Activated B cell treated with CpG ODN at 0.5 μM for 24 hours (primary cell): Measurements from ENCODE around the gene PBX3. TPM values are rescaled to one million over a fixed set of nuclear protein-coding genes. Genes with fewer than 3 reads are reported as not detected.

Experiments
- ATAC-seq: fragments of 200-7000 bp; cut with Tn5 transposase; one replicate; pipeline ENCODE4 v1.10.0; 2021; ENCODE audit warnings: low read depth, mild to moderate bottlenecking, moderate library complexity
- CTCF ChIA-PET: fragments of 350-600 bp; sonication (Branson Sonifier 250); formaldehyde crosslinking; loops from one replicate; lab custom pipeline; 2021; ENCODE audit warnings: antibody characterized with exemption; lab: Charles Lee
- POLR2A ChIA-PET: fragments of 350-600 bp; sonication (Branson Sonifier 250); formaldehyde crosslinking; loops from one replicate; lab custom pipeline; 2021; ENCODE audit warnings: antibody characterized with exemption; lab: Charles Lee
- DNase-seq: peaks from one replicate; pipeline ENCODE4 v3.0.0; 2022
- H3K27ac Mint-ChIP-seq: one replicate; pipeline ENCODE4 v1.8.0; 2020; ENCODE audit warnings: mixed read lengths
- H3K27me3 Mint-ChIP-seq: one replicate; pipeline ENCODE4 v1.8.0; 2021; ENCODE audit warnings: mixed read lengths
- H3K36me3 Mint-ChIP-seq: one replicate; pipeline ENCODE4 v1.8.0; 2021; ENCODE audit warnings: low read depth, mixed read lengths
- H3K4me1 Mint-ChIP-seq: one replicate; pipeline ENCODE4 v1.8.0; 2021; ENCODE audit warnings: mixed read lengths
- H3K4me3 Mint-ChIP-seq: one replicate; pipeline ENCODE4 v1.8.0; 2020; ENCODE audit warnings: mild to moderate bottlenecking, mixed read lengths
- H3K9me3 Mint-ChIP-seq: one replicate; pipeline ENCODE4 v1.8.0; 2020; ENCODE audit warnings: mixed read lengths
- intact Hi-C: fragments of 100-400 bp; cut with micrococcal nuclease; formaldehyde crosslinking; loops from one replicate; pipeline ENCODE4 v1.15.1; 2024
- total RNA-seq: library from RNA; stranded (reverse); gene quantifications from 2 replicates; pipeline ENCODE4 v1.2.3, GENCODE V29; 2022
- TF ChIP-seq, protein P1 (sequence below): fragments of 200-600 bp; IDR thresholded peaks from one replicate; pipeline ENCODE4 v1.8.0; 2022; ENCODE audit warnings: antibody characterized with exemption, mild to moderate bottlenecking

Gene PBX3
- total RNA-seq, 1 donor from 2014 or later, result 37.2 TPM

DNA sequence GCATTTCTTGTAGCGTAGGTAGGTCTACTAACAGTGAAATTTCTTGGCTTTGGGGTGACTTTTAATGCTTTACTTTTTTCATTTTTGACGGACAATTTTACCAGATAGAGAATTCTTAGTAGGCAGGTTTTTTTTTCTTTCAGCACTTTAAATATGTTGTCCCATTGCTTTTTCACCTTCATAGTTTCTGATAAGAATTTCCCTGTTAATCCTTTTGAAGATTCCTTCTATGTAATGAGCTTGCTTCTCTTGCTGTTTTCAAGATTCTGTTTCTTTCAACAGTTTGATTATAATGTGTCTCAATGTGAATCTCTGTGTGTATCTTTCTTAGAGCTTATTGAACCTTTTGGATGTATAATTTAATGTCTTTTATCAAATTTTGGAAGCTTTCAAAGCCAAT lies 35.5 kb downstream of the PBX3 start:
- peaks cover 20% of the 10 kb centered on the region for H3K36me3 Mint-ChIP-seq
- TF ChIP-seq, protein P1, sequence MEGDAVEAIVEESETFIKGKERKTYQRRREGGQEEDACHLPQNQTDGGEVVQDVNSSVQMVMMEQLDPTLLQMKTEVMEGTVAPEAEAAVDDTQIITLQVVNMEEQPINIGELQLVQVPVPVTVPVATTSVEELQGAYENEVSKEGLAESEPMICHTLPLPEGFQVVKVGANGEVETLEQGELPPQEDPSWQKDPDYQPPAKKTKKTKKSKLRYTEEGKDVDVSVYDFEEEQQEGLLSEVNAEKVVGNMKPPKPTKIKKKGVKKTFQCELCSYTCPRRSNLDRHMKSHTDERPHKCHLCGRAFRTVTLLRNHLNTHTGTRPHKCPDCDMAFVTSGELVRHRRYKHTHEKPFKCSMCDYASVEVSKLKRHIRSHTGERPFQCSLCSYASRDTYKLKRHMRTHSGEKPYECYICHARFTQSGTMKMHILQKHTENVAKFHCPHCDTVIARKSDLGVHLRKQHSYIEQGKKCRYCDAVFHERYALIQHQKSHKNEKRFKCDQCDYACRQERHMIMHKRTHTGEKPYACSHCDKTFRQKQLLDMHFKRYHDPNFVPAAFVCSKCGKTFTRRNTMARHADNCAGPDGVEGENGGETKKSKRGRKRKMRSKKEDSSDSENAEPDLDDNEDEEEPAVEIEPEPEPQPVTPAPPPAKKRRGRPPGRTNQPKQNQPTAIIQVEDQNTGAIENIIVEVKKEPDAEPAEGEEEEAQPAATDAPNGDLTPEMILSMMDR, result no peak
- H3K9me3 Mint-ChIP-seq, result peaks cover 5% of the 10 kb centered on the region
- POLR2A ChIA-PET, result no interaction called here
- DNase-seq, result no peak
- no peak overlapping the region for H3K27ac Mint-ChIP-seq
- no peak overlapping the region for H3K4me3 Mint-ChIP-seq
- intact Hi-C loops, result no loop called here
- no peaks in the 10 kb centered on the region for H3K27me3 Mint-ChIP-seq
- H3K4me1 Mint-ChIP-seq, result peaks cover 14% of the 10 kb centered on the region
- ATAC-seq, result no peak
- CTCF ChIA-PET, result no interaction called here

DNA sequence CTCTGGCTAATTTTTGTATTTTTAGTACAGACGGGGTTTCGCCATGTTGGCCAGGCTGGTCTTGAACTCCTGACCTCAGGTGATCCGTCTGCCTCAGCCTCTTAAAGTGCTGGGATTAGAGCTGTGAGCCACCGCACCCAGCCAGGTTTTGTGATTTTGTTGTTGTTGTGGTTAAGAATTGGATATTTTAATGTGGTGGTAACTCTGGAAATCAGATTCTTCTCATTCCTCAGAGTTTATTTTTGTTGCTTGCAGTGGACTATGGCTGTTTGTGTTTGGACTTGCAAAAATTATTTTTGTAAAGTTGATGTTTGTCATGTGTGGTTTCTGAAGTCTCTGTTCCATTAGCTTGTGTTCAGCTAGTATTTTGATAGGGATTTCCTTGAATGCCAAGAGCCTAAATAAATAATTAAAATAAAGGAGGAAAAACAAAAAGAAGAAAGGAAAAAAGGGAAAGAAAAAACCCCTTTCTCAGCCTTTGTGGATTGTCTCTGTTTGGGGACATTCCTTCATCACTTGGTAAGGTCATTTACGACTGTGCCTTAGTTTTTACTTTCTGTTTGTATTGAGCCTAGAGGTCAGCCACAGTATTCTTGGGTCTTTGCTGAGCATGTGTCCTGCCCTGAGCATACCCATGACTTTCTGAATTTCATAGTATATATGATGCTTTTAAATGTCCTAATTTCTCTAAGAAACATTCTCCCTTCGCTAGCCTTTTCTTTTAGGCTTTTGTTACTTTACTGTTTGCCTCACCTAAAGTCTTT lies 37.3 kb downstream of the PBX3 start:
- no peak overlapping the region for H3K4me3 Mint-ChIP-seq
- CTCF ChIA-PET, result no interaction called here
- POLR2A ChIA-PET, result no interaction called here

DNA sequence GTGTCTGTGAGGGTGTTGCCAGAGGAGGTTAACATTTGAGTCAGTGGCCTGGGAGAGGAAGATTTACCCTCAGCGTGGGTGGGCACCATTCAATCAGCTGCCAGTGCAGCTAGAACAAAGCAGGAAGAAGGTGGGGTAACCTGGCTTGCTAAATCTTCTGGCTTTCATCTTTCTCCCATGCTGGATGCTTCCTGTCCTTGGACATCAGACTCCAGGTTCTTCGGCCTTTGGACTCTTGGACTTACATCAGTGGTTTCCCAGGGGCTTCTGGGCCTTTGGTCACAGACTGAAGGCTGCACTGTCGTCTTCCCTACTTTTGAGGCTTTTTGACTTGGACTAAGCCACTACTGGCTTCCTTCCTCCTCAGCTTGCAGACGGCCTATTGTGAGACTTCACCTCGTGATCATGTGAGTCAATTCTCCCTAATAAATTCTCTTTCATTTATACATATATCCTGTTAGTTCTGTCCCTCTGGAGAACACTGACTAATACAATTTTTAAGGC lies 38.1 kb downstream of the PBX3 start:
- DNase-seq (no peak), ATAC-seq (no peak)
- CTCF ChIA-PET, result no interaction called here

More for the DNA sequence above, 37.3 kb downstream of the PBX3 start:
- Mint-ChIP-seq H3K4me1 (peaks cover 17% of the 10 kb centered on the region), H3K36me3 (peaks cover 23% of the 10 kb centered on the region), H3K9me3 (peaks cover 5% of the 10 kb centered on the region), H3K27me3 (no peaks in the 10 kb centered on the region), H3K27ac (no peak overlapping the region)
- ATAC-seq, result no peak
- TF ChIP-seq, protein P1, result no peak
- no peak for DNase-seq
- intact Hi-C loops, result no loop called here

DNA sequence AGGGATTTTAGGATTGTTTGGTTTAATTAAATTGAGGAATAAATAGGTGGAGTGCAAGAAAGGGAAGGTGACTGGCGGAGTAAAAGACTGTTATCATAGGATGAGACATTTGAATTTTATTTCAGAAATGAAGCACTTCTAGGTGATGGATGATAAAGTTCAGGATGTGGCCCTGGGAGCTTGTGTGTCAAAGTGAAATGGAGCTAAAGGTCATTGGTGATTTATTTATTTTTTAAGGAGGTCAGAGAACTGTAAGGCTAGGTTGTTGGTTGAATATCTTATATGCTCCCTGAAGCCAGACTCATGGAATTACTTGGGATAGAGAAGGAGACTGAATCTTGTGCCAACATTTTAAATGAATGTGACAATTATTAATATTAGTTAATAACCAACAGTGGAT lies 40.5 kb downstream of the PBX3 start:
- H3K4me3 Mint-ChIP-seq, result no peak overlapping the region
- no peaks in the 10 kb centered on the region for H3K27me3 Mint-ChIP-seq
- H3K36me3 Mint-ChIP-seq, result peaks cover 22% of the 10 kb centered on the region
- TF ChIP-seq, protein P1, result no peak
- no peaks in the 10 kb centered on the region for H3K9me3 Mint-ChIP-seq
- no peak overlapping the region for H3K27ac Mint-ChIP-seq
- peaks cover 18% of the 10 kb centered on the region for H3K4me1 Mint-ChIP-seq
- POLR2A ChIA-PET, result interaction anchor here (0.6 kb wide), 1 partner anchor 32 kb away, joined by 4 read pairs; no protein-coding TSS in a partner anchor
- no peak for DNase-seq
- CTCF ChIA-PET, result no interaction called here
- intact Hi-C loops, result no loop called here
- no peak for ATAC-seq

More for the DNA sequence above, 38.1 kb downstream of the PBX3 start:
- POLR2A ChIA-PET, result no interaction called here
- H3K4me1 Mint-ChIP-seq, result peaks cover 19% of the 10 kb centered on the region
- TF ChIP-seq, protein P1, result no peak
- peaks cover 5% of the 10 kb centered on the region for H3K9me3 Mint-ChIP-seq
- H3K27ac Mint-ChIP-seq, result no peak overlapping the region
- H3K27me3 Mint-ChIP-seq, result no peaks in the 10 kb centered on the region
- intact Hi-C loops, result no loop called here
- peaks cover 26% of the 10 kb centered on the region for H3K36me3 Mint-ChIP-seq
- no peak overlapping the region for H3K4me3 Mint-ChIP-seq

DNA sequence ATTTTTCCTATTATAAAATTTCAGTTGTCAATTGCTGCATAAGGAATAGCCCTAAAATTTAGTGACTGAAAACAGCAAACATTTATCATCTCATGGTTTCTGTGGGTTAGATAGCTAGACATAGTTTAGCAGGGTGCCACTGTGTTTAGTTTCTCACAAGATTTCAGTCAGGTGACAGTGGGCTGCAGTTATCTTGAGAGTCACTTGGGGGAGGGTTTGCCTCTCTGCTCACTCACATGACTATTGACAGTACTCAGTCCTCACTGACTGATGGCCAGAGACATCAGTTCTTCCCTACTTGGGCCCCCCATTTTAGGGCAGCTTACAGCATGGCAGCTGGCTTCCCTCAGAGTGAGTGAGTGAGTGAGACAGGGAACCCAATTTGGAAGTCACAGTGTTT lies 42.0 kb downstream of the PBX3 start:
- ATAC-seq (no peak), DNase-seq (no peak)
- no peaks in the 10 kb centered on the region for H3K9me3 Mint-ChIP-seq
- CTCF ChIA-PET, result no interaction called here
- peaks cover 18% of the 10 kb centered on the region for H3K4me1 Mint-ChIP-seq
- no peaks in the 10 kb centered on the region for H3K27me3 Mint-ChIP-seq
- no peak overlapping the region for H3K27ac Mint-ChIP-seq
- no peak overlapping the region for H3K4me3 Mint-ChIP-seq
- POLR2A ChIA-PET, result no interaction called here
- TF ChIP-seq, protein P1, result no peak
- intact Hi-C loops, result no loop called here
- H3K36me3 Mint-ChIP-seq, result peaks cover 22% of the 10 kb centered on the region
